Lower leg skin (tissue), 4 donors: ENCODE measurements around the gene ARHGEF39. TPM values are rescaled to one million over a fixed set of nuclear protein-coding genes. Genes with fewer than 3 reads are reported as not detected.
A peak's percentile ranks its signal among the peaks of the same experiment; 100 is the strongest.

Experiments
- DNase-seq, 2 donors: peaks; one replicate each; pipeline ENCODE4 v3.0.0-alpha.2; 2019; ENCODE audit warnings: low spot score in 2 of 2
- H3K4me3 ChIP-seq: fragments of 200-600 bp; sonication (generic); 2 replicates; pipeline ENCODE4 v1.5.1; 2017; ENCODE audit warnings: mild to moderate bottlenecking, low read depth; ENCODE audit not compliant: poor library complexity, severe bottlenecking
- CTCF ChIP-seq, 3 donors: fragments of 450-650 bp; IDR thresholded peaks; one replicate each; pipeline ENCODE4 v1.5.1; 2016; ENCODE audit warnings: antibody characterized with exemption in 3 of 3, mild to moderate bottlenecking in 3 of 3, moderate library complexity in 2 of 3
- POLR2A ChIP-seq, 2 donors: fragments of 450-650 bp; IDR thresholded peaks; one replicate each; pipeline ENCODE4 v1.6.1; 2016 to 2017; ENCODE audit warnings: antibody characterized with exemption in 2 of 2, mild to moderate bottlenecking in 1 of 2, moderate library complexity in 1 of 2
- WGBS, 2 donors: methylation state at CpG; one replicate each; pipeline ENCODE4 v1.1.5; 2018; 5-methylcytosine and 5-hydroxymethylcytosine counted together
- intact Hi-C: fragments of 100-400 bp; cut with DNase I; formaldehyde crosslinking; loops from one replicate; pipeline ENCODE4 v1.15.0; 2023; ENCODE audit warnings: low total_unique reads
- total RNA-seq, 4 donors: library from RNA; depleted of rRNA; stranded (reverse); fragments of >200 nt; gene quantifications; one replicate each; pipeline ENCODE4 v1.1.0, GENCODE V29; 2016

The ARHGEF39 gene
- 1 to 10 TPM in 2 of 4 donors, under 1 TPM in 2; 0.32 to 7.6 (median 0.86) TPM for total RNA-seq

GRCh38 chr9:35664531-35665470, at the start of gene ARHGEF39:
Gene ARHGEF39 (minus strand): TSS chr9:35665195. CDS start chr9:35665169, 26 bp downstream.
- 12 to 14% methylated on average over 29 to 36 of the region's 58 CpGs for WGBS, 2 donors
- H3K4me3 ChIP-seq, result peak within 1 kb of the TSS; percentile 11
- TF ChIP-seq CTCF (IDR thresholded peaks at IDR 0.05) (no peak), POLR2A (IDR thresholded peaks at IDR 0.05) (no peak)
- intact Hi-C loops, result no loop called here
- DNase-seq, result peak in 1 of 2 donors; percentile 93

- H3K4me3 ChIP-seq, result no peak overlapping the region
- DNase-seq, result no peak
- intact Hi-C loops, result no loop called here
- 93 to 98% methylated on average over 6 of the region's 6 CpGs for WGBS, 2 donors
- TF ChIP-seq POLR2A (IDR thresholded peaks at IDR 0.05), result no peak
- TF ChIP-seq CTCF (IDR thresholded peaks at IDR 0.05), result no peak
Observed at GRCh38 chr9:35714123-35714522, 49.1 kb upstream of the ARHGEF39 start.

GRCh38 chr9:35713578-35713977, 48.6 kb upstream of the ARHGEF39 start:
- intact Hi-C loops, result no loop called here
- no peak overlapping the region for H3K4me3 ChIP-seq
- no peak for DNase-seq
- TF ChIP-seq CTCF (IDR thresholded peaks at IDR 0.05), result no peak
- TF ChIP-seq POLR2A (IDR thresholded peaks at IDR 0.05), result no peak
- 93% methylated on average over 3 of the region's 3 CpGs for WGBS, 2 donors

- 86 to 87% methylated on average over 11 of the region's 11 CpGs for WGBS, 2 donors
- intact Hi-C loops, result no loop called here
- no peak for TF ChIP-seq CTCF (IDR thresholded peaks at IDR 0.05)
- TF ChIP-seq POLR2A (IDR thresholded peaks at IDR 0.05), result no peak
- H3K4me3 ChIP-seq, result no peak overlapping the region
- no peak for DNase-seq
Observed at GRCh38 chr9:35712762-35713400, 47.9 kb upstream of the ARHGEF39 start.

- TF ChIP-seq POLR2A (IDR thresholded peaks at IDR 0.05) (no peak), CTCF (IDR thresholded peaks at IDR 0.05) (no peak)
- no peak for DNase-seq
- no peak overlapping the region for H3K4me3 ChIP-seq
- 77 to 81% methylated on average over 21 of the region's 21 CpGs for WGBS, 2 donors
- intact Hi-C loops, result no loop called here
Observed at GRCh38 chr9:35711501-35712428, 46.8 kb upstream of the ARHGEF39 start.
